ENCODE data around the gene SORBS1.

Gene SORBS1

GRCh38 chr10:95499482-95499989 lies 61.6 kb downstream of the SORBS1 start:
- DNase-seq, result no peak
- intact Hi-C loops (cut with DNase I), result no loop called here

GRCh38 chr10:95496951-95497350 lies 64.2 kb downstream of the SORBS1 start:
- no peak for DNase-seq
- intact Hi-C loops (cut with DNase I), result no loop called here

- peak in 1 of 10 donors; percentile 81 for DNase-seq
- intact Hi-C loops (cut with DNase I), result no loop called here
These were observed 64.8 kb downstream of the SORBS1 start for GRCh38 chr10:95496246-95496911.

- no peak for DNase-seq
- intact Hi-C loops (cut with DNase I), result no loop called here
These were observed 67.3 kb downstream of the SORBS1 start for GRCh38 chr10:95493862-95494261.

- intact Hi-C loops (cut with DNase I), result no loop called here
- DNase-seq, result no peak
These were observed 73.2 kb downstream of the SORBS1 start for GRCh38 chr10:95487994-95488393.

GRCh38 chr10:95485056-95485844 lies 75.9 kb downstream of the SORBS1 start:
- intact Hi-C loops (cut with DNase I), result no loop called here
- no peak for DNase-seq

GRCh38 chr10:95482501-95483233 lies 78.5 kb downstream of the SORBS1 start:
- no peak for DNase-seq
- intact Hi-C loops (cut with DNase I), result no loop called here

GRCh38 chr10:95480901-95481491 lies 80.2 kb downstream of the SORBS1 start:
- no peak for DNase-seq
- intact Hi-C loops (cut with DNase I), result no loop called here

GRCh38 chr10:95480102-95480900 lies 80.9 kb downstream of the SORBS1 start:
- intact Hi-C loops (cut with DNase I), result no loop called here
- DNase-seq, result no peak

- no peak for DNase-seq
- intact Hi-C loops (cut with DNase I), result loop anchor here (5.0 kb wide), 1 partner anchor 33 kb away; no protein-coding TSS in a partner anchor
These were observed 82.2 kb downstream of the SORBS1 start for GRCh38 chr10:95478935-95479334.

- no peak for DNase-seq
- intact Hi-C loops (cut with DNase I), result loop anchor here (5.0 kb wide), 1 partner anchor 34 kb away; no protein-coding TSS in a partner anchor
These were observed 83.0 kb downstream of the SORBS1 start for GRCh38 chr10:95478185-95478584.

- DNase-seq, result no peak
- intact Hi-C loops (cut with DNase I), result loop anchor here (5.0 kb wide), 1 partner anchor 35 kb away; no protein-coding TSS in a partner anchor
These were observed 84.0 kb downstream of the SORBS1 start for GRCh38 chr10:95477175-95477520.

- intact Hi-C loops (cut with DNase I), result loop anchor here (5.0 kb wide), 1 partner anchor 36 kb away; no protein-coding TSS in a partner anchor
- DNase-seq, result no peak
These were observed 84.5 kb downstream of the SORBS1 start for GRCh38 chr10:95476469-95477174.

GRCh38 chr10:95475827-95476468 lies 85.2 kb downstream of the SORBS1 start:
- DNase-seq, result no peak
- intact Hi-C loops (cut with DNase I), result loop anchor here (5.0 kb wide), 1 partner anchor 36 kb away; no protein-coding TSS in a partner anchor

- no peak for DNase-seq
- intact Hi-C loops (cut with DNase I), result loop anchor here (5.0 kb wide), 1 partner anchor 37 kb away; no protein-coding TSS in a partner anchor
These were observed 86.2 kb downstream of the SORBS1 start for GRCh38 chr10:95475003-95475383.

- intact Hi-C loops (cut with DNase I), result loop anchor here (5.0 kb wide), 1 partner anchor 38 kb away; no protein-coding TSS in a partner anchor
- DNase-seq, result no peak
These were observed 86.8 kb downstream of the SORBS1 start for GRCh38 chr10:95474228-95475002.

GRCh38 chr10:95472304-95473088 lies 88.7 kb downstream of the SORBS1 start:
- no peak for DNase-seq
- intact Hi-C loops (cut with DNase I), result no loop called here
